ENCODE data around the gene BHLHA9.
"Not testable (repeated sequence)": the region's sequence is repeated elsewhere in the genome, so short reads cannot be mapped to it uniquely, and the experiment has no call there.

DNA sequence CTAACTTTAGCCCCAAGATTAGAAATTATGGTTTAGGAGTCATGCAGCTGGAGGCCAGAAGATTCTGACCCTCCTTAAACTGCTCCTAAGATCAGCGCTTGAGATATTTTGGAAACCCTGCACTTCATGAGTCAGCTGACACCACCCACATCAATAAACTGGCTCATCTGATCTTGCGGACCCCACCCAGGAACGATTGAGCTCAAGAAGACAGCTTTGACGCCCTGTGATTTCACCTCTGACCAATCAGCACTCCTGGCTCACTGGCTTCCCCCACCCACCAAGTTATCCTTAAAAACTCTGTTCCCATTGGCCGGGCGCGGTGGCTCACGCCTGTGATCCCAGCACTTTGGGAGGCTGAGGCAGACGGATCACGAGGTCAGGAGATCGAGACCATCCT is 29.8 kb upstream of the BHLHA9 start:
- not testable (repeated sequence) for TF ChIP-seq FOS (IDR thresholded peaks at IDR 0.05; ENCODE audit: borderline replicate concordance, insufficient read depth, low read length); POLR2AphosphoS5 (IDR thresholded peaks at IDR 0.05; ENCODE audit: insufficient read depth, low read depth, low read length)

Measured in endothelial cell of umbilical vein (primary cell).